Measurements from ENCODE around the gene ADGRF3. TPM values are rescaled to one million over a fixed set of nuclear protein-coding genes. Genes with fewer than 3 reads are reported as not detected.
"Not testable (repeated sequence)": the region's sequence is repeated elsewhere in the genome, so short reads cannot be mapped to it uniquely, and the experiment has no call there.

Gene ADGRF3
- total RNA-seq, 4 donors from 2014 or later = under 0.01 TPM; not detected in 3

- Histone ChIP-seq H3K27me3 (no peaks in the 10 kb centered on the region), H3K9me3 (no peaks in the 10 kb centered on the region), H3K36me3 (no peaks in the 10 kb centered on the region), H3K27ac (no peak overlapping the region), H3K4me1 (peaks cover 0 to 11% (median 0%) of the 10 kb centered on the region in 4 donors), H3K4me3 (no peak overlapping the region)
- 97% methylated on average over 2 of the region's 2 CpGs for WGBS, 2 donors
- TF ChIP-seq EP300 (IDR thresholded peaks at IDR 0.05) (no peak), POLR2A (IDR thresholded peaks at IDR 0.05) (no peak)
- TF ChIP-seq, protein P1, sequence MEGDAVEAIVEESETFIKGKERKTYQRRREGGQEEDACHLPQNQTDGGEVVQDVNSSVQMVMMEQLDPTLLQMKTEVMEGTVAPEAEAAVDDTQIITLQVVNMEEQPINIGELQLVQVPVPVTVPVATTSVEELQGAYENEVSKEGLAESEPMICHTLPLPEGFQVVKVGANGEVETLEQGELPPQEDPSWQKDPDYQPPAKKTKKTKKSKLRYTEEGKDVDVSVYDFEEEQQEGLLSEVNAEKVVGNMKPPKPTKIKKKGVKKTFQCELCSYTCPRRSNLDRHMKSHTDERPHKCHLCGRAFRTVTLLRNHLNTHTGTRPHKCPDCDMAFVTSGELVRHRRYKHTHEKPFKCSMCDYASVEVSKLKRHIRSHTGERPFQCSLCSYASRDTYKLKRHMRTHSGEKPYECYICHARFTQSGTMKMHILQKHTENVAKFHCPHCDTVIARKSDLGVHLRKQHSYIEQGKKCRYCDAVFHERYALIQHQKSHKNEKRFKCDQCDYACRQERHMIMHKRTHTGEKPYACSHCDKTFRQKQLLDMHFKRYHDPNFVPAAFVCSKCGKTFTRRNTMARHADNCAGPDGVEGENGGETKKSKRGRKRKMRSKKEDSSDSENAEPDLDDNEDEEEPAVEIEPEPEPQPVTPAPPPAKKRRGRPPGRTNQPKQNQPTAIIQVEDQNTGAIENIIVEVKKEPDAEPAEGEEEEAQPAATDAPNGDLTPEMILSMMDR (IDR thresholded peaks at IDR 0.05) = no peak
- DNase-seq (ENCODE audit: low spot score in 2 of 2) = no peak
Measured at GRCh38 chr2:26356111-26356510, 9.5 kb upstream of the ADGRF3 start.

DNA sequence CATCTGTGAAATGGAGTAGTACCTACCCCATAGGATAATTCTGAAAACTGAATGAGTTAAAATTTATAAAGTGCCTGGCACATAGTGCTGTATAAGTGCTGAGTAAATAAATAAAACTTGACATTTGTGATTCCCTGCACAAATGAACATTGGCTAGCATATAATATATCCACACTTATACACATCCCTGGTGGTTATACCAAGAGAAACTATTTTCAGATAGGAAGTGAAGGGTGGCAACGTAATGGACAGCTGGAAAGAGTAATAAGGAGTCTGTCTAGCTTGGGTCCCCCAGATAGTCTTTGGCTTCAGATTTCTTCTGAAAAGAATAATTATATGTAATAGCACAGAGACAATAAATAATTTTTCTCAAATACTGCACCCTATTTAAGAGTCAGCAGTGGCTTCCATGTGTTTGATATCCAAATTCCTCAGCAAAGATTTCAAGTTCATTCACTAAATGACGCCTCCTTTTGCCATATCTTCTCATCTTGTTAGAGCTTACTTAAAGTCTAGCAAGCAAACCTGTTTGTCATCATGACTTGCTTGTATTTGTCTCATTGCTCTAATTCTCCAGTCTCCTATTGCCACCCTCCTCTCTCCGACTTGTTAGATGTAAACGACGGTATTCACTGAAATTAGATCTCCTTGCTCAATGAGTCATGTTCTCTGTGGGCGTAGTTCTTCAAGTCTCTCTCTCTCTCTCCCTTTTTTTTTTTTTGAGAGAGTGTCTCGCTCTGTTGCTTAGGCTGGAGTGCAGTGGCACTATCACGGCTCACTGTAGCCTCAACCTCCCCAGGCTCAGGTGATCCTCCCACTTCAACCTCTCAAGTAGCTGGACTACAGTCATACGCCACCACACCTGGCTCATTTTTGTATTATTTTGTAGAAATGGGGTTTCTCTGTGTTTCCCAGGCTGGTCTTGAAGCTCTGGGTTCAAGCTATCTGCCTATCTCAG lies 8.7 kb upstream of the ADGRF3 start:
- DNase-seq (ENCODE audit: low spot score in 2 of 2) = no peak
- no peak overlapping the region for H3K4me3 ChIP-seq
- no peaks in the 10 kb centered on the region for H3K9me3 ChIP-seq
- no peaks in the 10 kb centered on the region for H3K27me3 ChIP-seq
- H3K4me1 ChIP-seq = peaks cover 0 to 11% (median 0%) of the 10 kb centered on the region in 4 donors
- 51 to 53% methylated on average over 9 of the region's 9 CpGs for WGBS, 2 donors
- H3K27ac ChIP-seq = no peak overlapping the region
- TF ChIP-seq, protein P1 (IDR thresholded peaks at IDR 0.05) = no peak
- TF ChIP-seq EP300 (IDR thresholded peaks at IDR 0.05) (no peak), POLR2A (IDR thresholded peaks at IDR 0.05) (no peak)
- H3K36me3 ChIP-seq = no peaks in the 10 kb centered on the region

- not testable (repeated sequence) for H3K9me3 ChIP-seq; H3K27me3 ChIP-seq; DNase-seq (ENCODE audit: low spot score in 2 of 2); H3K36me3 ChIP-seq; H3K27ac ChIP-seq; H3K4me3 ChIP-seq
- 98% methylated on average over 16 of the region's 16 CpGs for WGBS, 2 donors
- H3K4me1 ChIP-seq = peaks cover 0 to 11% (median 0%) of the 10 kb centered on the region in 4 donors
Measured at GRCh38 chr2:26354469-26354868, 7.9 kb upstream of the ADGRF3 start.

DNA sequence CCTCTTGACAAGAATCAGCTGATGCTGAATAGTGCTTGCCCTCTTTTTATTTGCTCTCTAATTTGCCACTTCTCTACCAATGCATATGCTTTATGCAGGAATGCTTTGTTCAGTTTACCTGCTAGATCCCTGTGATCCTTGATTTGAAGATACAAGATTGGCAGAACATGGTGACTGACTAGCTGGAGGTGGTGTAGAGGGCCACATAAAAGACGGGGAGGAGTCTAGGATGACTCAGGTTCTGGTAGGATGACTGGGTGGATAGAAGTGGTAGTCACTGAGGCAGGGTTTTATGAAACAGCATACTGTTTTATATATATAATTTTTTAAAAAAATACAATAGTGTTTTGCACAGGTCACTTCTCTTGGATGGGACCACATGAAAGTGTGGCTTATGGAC lies 6.3 kb upstream of the ADGRF3 start:
- Histone ChIP-seq H3K27me3 (no peaks in the 10 kb centered on the region), H3K4me1 (peaks cover 0 to 16% (median 4%) of the 10 kb centered on the region in 4 donors), H3K27ac (no peak overlapping the region), H3K4me3 (no peak overlapping the region), H3K36me3 (no peaks in the 10 kb centered on the region), H3K9me3 (no peaks in the 10 kb centered on the region)
- 83 to 91% methylated on average over 1 of the region's 1 CpG for whole genome bisulfite sequencing, 2 donors
- no peak for DNase-seq (ENCODE audit: low spot score in 2 of 2)
- no peak for TF ChIP-seq EP300 (IDR thresholded peaks at IDR 0.05)
- no peak for TF ChIP-seq POLR2A (IDR thresholded peaks at IDR 0.05)
- TF ChIP-seq, protein P1 (IDR thresholded peaks at IDR 0.05) = no peak

GRCh38 chr2:26351375-26352090 lies 4.9 kb upstream of the ADGRF3 start:
- Histone ChIP-seq H3K9me3 (no peaks in the 10 kb centered on the region), H3K4me3 (no peak overlapping the region), H3K27ac (no peak overlapping the region), H3K36me3 (no peaks in the 10 kb centered on the region), H3K27me3 (no peaks in the 10 kb centered on the region), H3K4me1 (peaks cover 0 to 30% (median 15%) of the 10 kb centered on the region in 4 donors)
- DNase-seq (ENCODE audit: low spot score in 2 of 2) = no peak
- TF ChIP-seq, protein P1 (IDR thresholded peaks at IDR 0.05) = no peak
- TF ChIP-seq POLR2A (IDR thresholded peaks at IDR 0.05) = no peak
- no peak for TF ChIP-seq EP300 (IDR thresholded peaks at IDR 0.05)
- WGBS, 2 donors = 96 to 97% methylated on average over 10 of the region's 10 CpGs
